GM18909 (cell line): ENCODE results near the gene FHAD1.

Source experiments
- ATAC-seq: cut with Tn5 transposase; IDR thresholded peaks from one replicate; pipeline ENCODE4 v1.9.1; 2021; ENCODE audit warnings: mild to moderate bottlenecking; ENCODE audit not compliant: unreplicated experiment, poor library complexity

FHAD1 gene

GRCh38 chr1:15342408-15342967 lies 95.5 kb downstream of the FHAD1 start:
- ATAC-seq, result no peak

DNA sequence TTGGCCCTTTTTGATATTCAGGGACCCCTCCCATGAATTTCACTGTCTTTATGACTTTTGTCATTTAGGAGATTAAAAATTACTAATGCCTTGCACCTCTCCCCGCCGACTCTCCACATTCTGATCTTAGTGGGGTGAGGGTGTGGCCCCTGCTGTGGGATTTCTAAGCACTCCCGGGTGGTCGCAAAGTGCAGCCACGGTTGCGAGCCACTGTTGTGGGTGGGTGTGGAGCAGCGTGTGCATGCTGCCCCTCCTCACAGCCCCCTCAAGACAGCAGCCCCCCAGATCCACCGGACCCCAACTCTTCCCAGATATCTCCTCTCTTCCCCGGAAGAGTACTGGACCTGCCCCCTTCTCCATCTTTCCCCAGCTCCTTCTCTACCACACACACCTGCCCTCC lies 96.1 kb downstream of the FHAD1 start:
- ATAC-seq, result no peak

- no peak for ATAC-seq
Observed at GRCh38 chr1:15343729-15344128, 96.7 kb downstream of the FHAD1 start.

- ATAC-seq, result no peak
Observed at GRCh38 chr1:15344380-15344779, 97.4 kb downstream of the FHAD1 start.

- no peak for ATAC-seq
Observed at GRCh38 chr1:15344800-15345704, 98.0 kb downstream of the FHAD1 start.

- no peak for ATAC-seq
Observed at GRCh38 chr1:15345705-15346345, 98.8 kb downstream of the FHAD1 start.

DNA sequence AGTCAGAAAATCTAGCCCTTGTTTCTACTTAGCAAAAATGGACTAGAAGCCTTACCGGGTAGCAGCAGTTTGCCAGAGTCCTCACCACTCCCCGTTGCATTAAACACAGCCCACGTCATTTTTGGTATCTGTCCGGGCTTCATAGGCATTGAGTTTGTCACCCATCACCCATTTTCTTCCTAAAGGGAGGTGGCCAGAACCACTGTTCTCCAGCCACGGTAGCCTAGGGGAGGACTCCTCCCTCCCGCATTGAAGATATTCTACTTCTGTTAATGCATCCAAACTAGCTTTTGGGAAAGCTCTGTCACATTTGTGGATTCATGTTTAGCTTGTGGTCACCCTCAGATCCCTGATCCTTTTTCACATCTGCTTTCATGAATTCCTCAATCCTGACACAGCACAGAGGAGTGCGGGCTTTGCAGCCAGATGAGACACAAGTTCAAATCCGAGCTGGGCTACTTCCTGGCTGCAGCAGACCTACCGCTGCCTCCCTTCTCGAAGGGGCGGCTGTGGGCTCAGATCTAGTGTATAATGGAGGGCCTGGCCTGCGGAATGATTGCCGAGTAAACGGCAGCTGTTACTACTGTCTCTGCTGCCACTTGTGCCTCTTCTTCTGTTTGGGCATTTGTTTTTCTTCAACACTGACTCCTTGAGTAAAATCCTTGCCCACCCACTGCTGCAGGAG lies 99.5 kb downstream of the FHAD1 start:
- ATAC-seq, result no peak

DNA sequence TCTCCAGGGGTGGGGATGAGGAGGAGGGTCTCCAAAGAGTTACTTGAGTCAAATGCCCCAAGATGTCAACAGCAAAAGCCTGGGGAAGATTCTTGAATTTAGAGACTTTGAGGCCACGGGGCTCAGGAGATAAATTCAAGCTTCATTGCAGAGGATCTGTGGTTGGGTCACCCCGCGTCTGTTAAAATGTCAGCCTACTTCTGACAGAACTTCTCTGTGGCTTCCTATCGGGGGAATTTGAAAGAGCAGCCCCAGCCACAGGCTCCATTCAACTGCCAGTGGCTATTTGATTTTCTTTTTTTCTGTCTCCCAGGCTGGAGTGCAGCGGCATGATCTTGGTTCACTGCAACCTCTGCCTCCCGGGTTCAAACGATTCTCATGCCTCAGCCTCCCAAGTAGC lies 100.2 kb downstream of the FHAD1 start:
- ATAC-seq, result no peak

DNA sequence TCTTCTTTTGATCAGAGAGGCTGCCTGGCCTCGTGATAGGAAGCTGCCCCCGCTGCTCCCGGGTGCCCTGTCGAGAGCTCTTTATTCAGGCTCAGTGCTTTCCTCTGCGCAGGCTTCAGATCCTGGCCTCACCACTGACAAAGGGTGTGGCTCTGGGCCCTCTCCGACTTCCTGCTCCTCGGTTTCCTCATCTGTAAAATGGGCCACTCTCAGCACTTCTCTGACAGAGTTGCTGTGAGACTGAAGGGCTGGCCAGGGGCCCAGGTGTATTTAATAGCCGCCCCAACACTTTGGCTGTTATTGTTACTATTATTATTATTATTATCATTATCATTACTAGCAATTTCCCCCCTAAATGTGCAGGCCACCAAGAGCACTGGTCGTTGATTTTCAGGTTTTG lies 101.6 kb downstream of the FHAD1 start:
- no peak for ATAC-seq

DNA sequence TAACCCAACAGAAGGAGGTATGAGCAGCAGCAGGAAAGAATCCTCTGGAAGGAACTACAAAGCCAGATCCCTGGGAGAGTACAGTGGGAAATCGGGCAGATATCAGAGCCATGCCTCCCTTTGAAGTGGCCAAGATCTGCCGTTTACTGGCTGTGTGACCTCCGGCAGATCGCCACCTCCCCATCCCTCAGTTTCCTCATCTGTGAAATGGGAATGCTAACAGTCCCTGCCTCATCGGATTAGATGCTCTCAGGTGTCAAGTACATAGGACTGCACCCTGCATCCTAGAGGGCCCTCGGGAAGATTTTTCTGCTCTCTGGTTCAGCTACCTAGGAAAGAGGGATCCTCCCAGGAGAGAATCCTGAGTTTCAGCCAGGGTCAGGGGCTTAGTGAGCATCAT lies 102.1 kb downstream of the FHAD1 start:
- no peak for ATAC-seq

DNA sequence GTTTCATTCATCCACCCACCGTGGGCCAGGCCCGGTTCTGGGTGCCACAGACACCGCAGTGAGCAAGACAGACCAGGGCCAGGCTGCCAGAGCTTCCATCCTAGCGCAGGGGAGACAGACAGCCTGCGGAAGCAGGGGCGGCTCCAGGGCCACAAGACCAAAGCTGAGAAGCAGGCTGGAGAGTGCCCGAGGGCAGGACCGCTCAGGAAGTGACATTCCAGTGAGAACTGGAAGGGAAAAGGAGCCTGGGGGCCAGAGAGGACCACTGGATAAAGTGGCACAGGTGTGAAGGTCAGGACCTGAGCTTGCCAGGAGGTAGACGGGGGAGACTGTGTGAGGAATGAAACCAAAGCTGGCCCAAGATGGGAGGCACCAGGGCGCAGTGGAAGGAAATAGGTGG lies 103.1 kb downstream of the FHAD1 start:
- no peak for ATAC-seq

GRCh38 chr1:15350551-15351200 lies 103.7 kb downstream of the FHAD1 start:
- no peak for ATAC-seq

DNA sequence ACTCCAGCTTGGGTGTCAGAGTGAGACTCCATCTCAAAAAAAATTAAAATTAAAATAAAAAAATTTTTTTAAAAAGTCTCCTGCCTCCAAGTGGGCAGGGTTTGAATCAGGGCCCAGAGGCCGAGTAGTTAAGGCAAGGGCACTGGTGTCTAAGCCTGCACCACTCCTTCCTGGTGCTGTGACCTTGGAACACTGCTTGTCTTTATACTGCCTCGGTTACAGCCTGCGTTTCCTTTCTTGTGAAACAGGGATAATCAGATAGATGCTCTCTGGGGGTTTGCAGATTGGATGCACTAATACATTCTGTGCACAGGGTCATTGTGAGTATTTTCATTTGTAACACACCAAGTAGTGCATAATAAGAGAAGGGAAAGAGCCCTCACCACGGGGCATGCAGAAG lies 104.3 kb downstream of the FHAD1 start:
- no peak for ATAC-seq

GRCh38 chr1:15352128-15352957 lies 105.3 kb downstream of the FHAD1 start:
- no peak for ATAC-seq

GRCh38 chr1:15353839-15354579 lies 107.0 kb downstream of the FHAD1 start:
- no peak for ATAC-seq

DNA sequence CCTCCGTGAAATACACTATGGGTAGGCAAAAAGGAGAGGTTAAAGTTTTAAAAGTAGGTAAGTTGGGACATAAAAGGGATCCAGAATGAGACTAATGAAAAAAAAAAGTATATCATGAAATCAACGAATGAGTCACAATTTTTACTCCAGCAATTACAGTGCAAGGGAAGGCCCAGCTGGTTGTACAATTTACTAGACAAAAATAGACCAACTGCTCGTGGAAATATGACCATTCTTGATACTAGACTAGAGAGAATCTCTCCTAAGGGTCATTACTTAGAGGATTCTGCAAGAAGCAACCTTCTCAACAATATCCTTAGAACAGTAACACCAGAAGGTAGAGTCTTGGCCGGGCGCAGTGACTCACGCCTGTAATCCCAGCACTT lies 107.5 kb downstream of the FHAD1 start:
- no peak for ATAC-seq

GRCh38 chr1:15355968-15356625 lies 109.1 kb downstream of the FHAD1 start:
- ATAC-seq, result no peak

DNA sequence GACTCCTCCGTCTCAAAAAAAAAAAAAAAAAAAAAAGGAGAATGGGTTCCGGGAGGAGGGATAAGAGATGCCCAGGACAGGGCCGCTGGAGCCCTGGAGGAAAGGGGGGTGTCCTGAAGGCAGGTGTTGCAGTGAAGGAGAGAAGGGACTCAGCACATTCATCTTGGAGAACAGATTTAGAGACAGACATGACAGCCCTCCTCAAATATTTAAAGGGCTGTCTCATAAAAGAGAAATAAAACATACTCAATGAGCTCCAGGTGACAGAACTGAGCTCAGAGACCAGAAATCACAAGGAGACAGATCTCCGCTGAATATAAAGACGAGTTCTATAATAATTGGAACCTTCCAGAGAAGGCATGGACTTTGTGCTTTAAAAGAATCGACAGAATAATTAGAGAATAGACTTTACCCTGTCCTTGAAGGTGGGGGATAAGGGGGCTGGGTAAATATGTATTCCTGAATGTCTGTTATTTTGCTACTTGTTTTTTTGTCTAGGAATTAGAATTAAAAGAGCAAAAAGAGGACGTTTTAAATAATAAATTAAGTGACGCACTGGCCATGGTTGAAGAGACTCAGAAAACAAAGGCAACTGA lies 110.7 kb downstream of the FHAD1 start:
- no peak for ATAC-seq
